HEK293 (cell line): Measurements from ENCODE around the gene LYST.

Experiments used
- GLIS1 ChIP-seq: fragments of 450-650 bp; formaldehyde crosslinking; IDR thresholded peaks from 2 replicates; pipeline ENCODE4 v1.5.1; 2016; ENCODE audit warnings: missing biosample characterization, missing genetic modification characterization
- MZF1 ChIP-seq: fragments of 450-650 bp; formaldehyde crosslinking; IDR thresholded peaks from 2 replicates; pipeline ENCODE4 v1.5.1; 2017; ENCODE audit warnings: missing biosample characterization, missing genetic modification characterization, borderline replicate concordance
- RBAK ChIP-seq: fragments of 450-650 bp; formaldehyde crosslinking; IDR thresholded peaks from 2 replicates; pipeline ENCODE4 v1.5.1; 2016; ENCODE audit warnings: missing biosample characterization, missing genetic modification characterization
- TSHZ1 ChIP-seq: fragments of 450-650 bp; formaldehyde crosslinking; IDR thresholded peaks from 2 replicates; pipeline ENCODE4 v1.5.1; 2016; ENCODE audit warnings: missing biosample characterization, missing genetic modification characterization, borderline replicate concordance
- ZBTB8A ChIP-seq: fragments of 450-650 bp; formaldehyde crosslinking; IDR thresholded peaks from 2 replicates; pipeline ENCODE4 v1.5.1; 2016; ENCODE audit warnings: missing biosample characterization, missing genetic modification characterization
- ZFP69B ChIP-seq: fragments of 450-650 bp; formaldehyde crosslinking; IDR thresholded peaks from 2 replicates; pipeline ENCODE4 v1.5.1; 2016; ENCODE audit warnings: missing biosample characterization, missing genetic modification characterization
- ZNF133 ChIP-seq: fragments of 450-650 bp; formaldehyde crosslinking; IDR thresholded peaks from 2 replicates; pipeline ENCODE4 v1.5.1; 2016; ENCODE audit warnings: missing biosample characterization, missing genetic modification characterization
- ZNF140 ChIP-seq: fragments of 450-650 bp; formaldehyde crosslinking; IDR thresholded peaks from 2 replicates; pipeline ENCODE4 v1.5.1; 2016; ENCODE audit warnings: missing biosample characterization, missing genetic modification characterization
- ZNF146 ChIP-seq: fragments of 450-650 bp; formaldehyde crosslinking; IDR thresholded peaks from 2 replicates; pipeline ENCODE4 v1.5.1; 2016; ENCODE audit warnings: missing biosample characterization, missing genetic modification characterization
- ZNF211 ChIP-seq: fragments of 450-650 bp; formaldehyde crosslinking; IDR thresholded peaks from 2 replicates; pipeline ENCODE4 v1.5.1; 2016; ENCODE audit warnings: low read depth, missing biosample characterization, missing genetic modification characterization
- ZNF280C ChIP-seq: fragments of 450-650 bp; formaldehyde crosslinking; IDR thresholded peaks from 2 replicates; pipeline ENCODE4 v1.5.1; 2016; ENCODE audit warnings: missing biosample characterization, missing genetic modification characterization
- ZNF335 ChIP-seq: fragments of 450-650 bp; formaldehyde crosslinking; conservative IDR thresholded peaks from 2 replicates; pipeline ENCODE4 v1.5.1; 2016; ENCODE audit warnings: missing biosample characterization, missing genetic modification characterization
- ZNF610 ChIP-seq: fragments of 450-650 bp; formaldehyde crosslinking; IDR thresholded peaks from 2 replicates; pipeline ENCODE4 v1.5.1; 2016; ENCODE audit warnings: missing biosample characterization, missing genetic modification characterization, borderline replicate concordance
- ZNF664 ChIP-seq: fragments of 450-650 bp; formaldehyde crosslinking; IDR thresholded peaks from 2 replicates; pipeline ENCODE4 v1.5.1; 2016; ENCODE audit warnings: missing biosample characterization, missing genetic modification characterization
- ZNF76 ChIP-seq: fragments of 450-650 bp; formaldehyde crosslinking; IDR thresholded peaks from 2 replicates; pipeline ENCODE4; 2016; ENCODE audit warnings: low read depth, missing biosample characterization, missing genetic modification characterization, borderline replicate concordance
- ZNF776 ChIP-seq: fragments of 450-650 bp; formaldehyde crosslinking; IDR thresholded peaks from 2 replicates; pipeline ENCODE4 v1.5.0; 2017; ENCODE audit warnings: missing biosample characterization, missing genetic modification characterization, borderline replicate concordance
- ZNF837 ChIP-seq: fragments of 450-650 bp; formaldehyde crosslinking; IDR thresholded peaks from 2 replicates; pipeline ENCODE4 v1.5.1; 2016; ENCODE audit warnings: missing biosample characterization, missing genetic modification characterization
- TF ChIP-seq, protein P1 (sequence below): fragments of 450-650 bp; formaldehyde crosslinking; IDR thresholded peaks from 2 replicates; pipeline ENCODE4 v1.5.1; 2016; ENCODE audit warnings: missing biosample characterization, missing genetic modification characterization
- TF ChIP-seq, protein P2 (sequence below): fragments of 450-650 bp; formaldehyde crosslinking; IDR thresholded peaks from 2 replicates; pipeline ENCODE4 v1.5.1; 2016; ENCODE audit warnings: missing biosample characterization, missing genetic modification characterization
- TF ChIP-seq, protein P3 (sequence below): fragments of 450-650 bp; formaldehyde crosslinking; IDR thresholded peaks from 2 replicates; pipeline ENCODE4 v1.5.1; 2017; ENCODE audit warnings: missing biosample characterization, missing genetic modification characterization
- TF ChIP-seq, protein P4 (sequence below): fragments of 450-650 bp; formaldehyde crosslinking; IDR thresholded peaks from 2 replicates; pipeline ENCODE4 v1.5.1; 2016; ENCODE audit warnings: missing biosample characterization, missing genetic modification characterization
- TF ChIP-seq, protein P5 (sequence below): fragments of 450-650 bp; formaldehyde crosslinking; IDR thresholded peaks from 2 replicates; pipeline ENCODE4 v1.5.1; 2016; ENCODE audit warnings: missing biosample characterization, missing genetic modification characterization, low read depth

Gene LYST

GRCh38 chr1:235817101-235817728 lies 49.5 kb downstream of the LYST start (continued):
- TF ChIP-seq ZNF837 (no peak), ZNF146 (tag by site-specific recombination) (peak; percentile 79), ZNF664 (tag by site-specific recombination) (no peak), ZNF280C (tag by site-specific recombination) (no peak), RBAK (tag by site-specific recombination) (no peak), ZNF610 (no peak), MZF1 (tag by site-specific recombination) (no peak), ZNF776 (no peak), ZNF335 (tag by site-specific recombination) (no peak), TSHZ1 (tag by site-specific recombination) (no peak), ZNF76 (tag by site-specific recombination) (no peak), ZFP69B (tag by site-specific recombination) (0 out of 2 replicates have a peak, but pooled peaks have one; percentile 42), ZBTB8A (no peak), GLIS1 (tag by site-specific recombination) (no peak), ZNF140 (no peak), ZNF133 (no peak), ZNF211 (tag by site-specific recombination) (no peak)
- TF ChIP-seq, protein P1, sequence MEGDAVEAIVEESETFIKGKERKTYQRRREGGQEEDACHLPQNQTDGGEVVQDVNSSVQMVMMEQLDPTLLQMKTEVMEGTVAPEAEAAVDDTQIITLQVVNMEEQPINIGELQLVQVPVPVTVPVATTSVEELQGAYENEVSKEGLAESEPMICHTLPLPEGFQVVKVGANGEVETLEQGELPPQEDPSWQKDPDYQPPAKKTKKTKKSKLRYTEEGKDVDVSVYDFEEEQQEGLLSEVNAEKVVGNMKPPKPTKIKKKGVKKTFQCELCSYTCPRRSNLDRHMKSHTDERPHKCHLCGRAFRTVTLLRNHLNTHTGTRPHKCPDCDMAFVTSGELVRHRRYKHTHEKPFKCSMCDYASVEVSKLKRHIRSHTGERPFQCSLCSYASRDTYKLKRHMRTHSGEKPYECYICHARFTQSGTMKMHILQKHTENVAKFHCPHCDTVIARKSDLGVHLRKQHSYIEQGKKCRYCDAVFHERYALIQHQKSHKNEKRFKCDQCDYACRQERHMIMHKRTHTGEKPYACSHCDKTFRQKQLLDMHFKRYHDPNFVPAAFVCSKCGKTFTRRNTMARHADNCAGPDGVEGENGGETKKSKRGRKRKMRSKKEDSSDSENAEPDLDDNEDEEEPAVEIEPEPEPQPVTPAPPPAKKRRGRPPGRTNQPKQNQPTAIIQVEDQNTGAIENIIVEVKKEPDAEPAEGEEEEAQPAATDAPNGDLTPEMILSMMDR, result no peak
- TF ChIP-seq, protein P2, sequence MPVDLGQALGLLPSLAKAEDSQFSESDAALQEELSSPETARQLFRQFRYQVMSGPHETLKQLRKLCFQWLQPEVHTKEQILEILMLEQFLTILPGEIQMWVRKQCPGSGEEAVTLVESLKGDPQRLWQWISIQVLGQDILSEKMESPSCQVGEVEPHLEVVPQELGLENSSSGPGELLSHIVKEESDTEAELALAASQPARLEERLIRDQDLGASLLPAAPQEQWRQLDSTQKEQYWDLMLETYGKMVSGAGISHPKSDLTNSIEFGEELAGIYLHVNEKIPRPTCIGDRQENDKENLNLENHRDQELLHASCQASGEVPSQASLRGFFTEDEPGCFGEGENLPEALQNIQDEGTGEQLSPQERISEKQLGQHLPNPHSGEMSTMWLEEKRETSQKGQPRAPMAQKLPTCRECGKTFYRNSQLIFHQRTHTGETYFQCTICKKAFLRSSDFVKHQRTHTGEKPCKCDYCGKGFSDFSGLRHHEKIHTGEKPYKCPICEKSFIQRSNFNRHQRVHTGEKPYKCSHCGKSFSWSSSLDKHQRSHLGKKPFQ, result no peak
- TF ChIP-seq, protein P3, sequence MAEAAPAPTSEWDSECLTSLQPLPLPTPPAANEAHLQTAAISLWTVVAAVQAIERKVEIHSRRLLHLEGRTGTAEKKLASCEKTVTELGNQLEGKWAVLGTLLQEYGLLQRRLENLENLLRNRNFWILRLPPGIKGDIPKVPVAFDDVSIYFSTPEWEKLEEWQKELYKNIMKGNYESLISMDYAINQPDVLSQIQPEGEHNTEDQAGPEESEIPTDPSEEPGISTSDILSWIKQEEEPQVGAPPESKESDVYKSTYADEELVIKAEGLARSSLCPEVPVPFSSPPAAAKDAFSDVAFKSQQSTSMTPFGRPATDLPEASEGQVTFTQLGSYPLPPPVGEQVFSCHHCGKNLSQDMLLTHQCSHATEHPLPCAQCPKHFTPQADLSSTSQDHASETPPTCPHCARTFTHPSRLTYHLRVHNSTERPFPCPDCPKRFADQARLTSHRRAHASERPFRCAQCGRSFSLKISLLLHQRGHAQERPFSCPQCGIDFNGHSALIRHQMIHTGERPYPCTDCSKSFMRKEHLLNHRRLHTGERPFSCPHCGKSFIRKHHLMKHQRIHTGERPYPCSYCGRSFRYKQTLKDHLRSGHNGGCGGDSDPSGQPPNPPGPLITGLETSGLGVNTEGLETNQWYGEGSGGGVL, result peak; percentile 18; the same call in 1 of the 2 replicates
- TF ChIP-seq, protein P4, sequence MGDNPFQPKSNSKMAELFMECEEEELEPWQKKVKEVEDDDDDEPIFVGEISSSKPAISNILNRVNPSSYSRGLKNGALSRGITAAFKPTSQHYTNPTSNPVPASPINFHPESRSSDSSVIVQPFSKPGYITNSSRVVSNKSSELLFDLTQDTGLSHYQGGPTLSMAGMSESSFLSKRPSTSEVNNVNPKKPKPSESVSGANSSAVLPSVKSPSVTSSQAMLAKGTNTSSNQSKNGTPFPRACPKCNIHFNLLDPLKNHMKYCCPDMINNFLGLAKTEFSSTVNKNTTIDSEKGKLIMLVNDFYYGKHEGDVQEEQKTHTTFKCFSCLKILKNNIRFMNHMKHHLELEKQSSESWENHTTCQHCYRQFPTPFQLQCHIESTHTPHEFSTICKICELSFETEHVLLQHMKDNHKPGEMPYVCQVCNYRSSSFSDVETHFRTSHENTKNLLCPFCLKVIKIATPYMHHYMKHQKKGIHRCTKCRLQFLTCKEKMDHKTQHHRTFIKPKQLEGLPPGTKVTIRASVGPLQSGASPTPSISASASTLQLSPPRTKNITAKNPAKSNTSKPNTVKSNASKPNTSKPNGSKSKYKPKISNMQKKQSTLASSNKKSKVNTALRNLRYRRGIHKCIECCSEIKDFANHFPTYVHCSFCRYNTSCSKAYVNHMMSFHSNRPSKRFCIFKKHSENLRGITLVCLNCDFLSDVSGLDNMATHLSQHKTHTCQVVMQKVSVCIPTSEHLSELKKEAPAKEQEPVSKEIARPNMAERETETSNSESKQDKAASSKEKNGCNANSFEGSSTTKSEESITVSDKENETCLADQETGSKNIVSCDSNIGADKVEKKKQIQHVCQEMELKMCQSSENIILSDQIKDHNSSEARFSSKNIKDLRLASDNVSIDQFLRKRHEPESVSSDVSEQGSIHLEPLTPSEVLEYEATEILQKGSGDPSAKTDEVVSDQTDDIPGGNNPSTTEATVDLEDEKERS, result no peak
- TF ChIP-seq, protein P5, sequence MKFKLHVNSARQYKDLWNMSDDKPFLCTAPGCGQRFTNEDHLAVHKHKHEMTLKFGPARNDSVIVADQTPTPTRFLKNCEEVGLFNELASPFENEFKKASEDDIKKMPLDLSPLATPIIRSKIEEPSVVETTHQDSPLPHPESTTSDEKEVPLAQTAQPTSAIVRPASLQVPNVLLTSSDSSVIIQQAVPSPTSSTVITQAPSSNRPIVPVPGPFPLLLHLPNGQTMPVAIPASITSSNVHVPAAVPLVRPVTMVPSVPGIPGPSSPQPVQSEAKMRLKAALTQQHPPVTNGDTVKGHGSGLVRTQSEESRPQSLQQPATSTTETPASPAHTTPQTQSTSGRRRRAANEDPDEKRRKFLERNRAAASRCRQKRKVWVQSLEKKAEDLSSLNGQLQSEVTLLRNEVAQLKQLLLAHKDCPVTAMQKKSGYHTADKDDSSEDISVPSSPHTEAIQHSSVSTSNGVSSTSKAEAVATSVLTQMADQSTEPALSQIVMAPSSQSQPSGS, result peak; percentile 81
